ENCODE data around the gene MRPL28.

DNA sequence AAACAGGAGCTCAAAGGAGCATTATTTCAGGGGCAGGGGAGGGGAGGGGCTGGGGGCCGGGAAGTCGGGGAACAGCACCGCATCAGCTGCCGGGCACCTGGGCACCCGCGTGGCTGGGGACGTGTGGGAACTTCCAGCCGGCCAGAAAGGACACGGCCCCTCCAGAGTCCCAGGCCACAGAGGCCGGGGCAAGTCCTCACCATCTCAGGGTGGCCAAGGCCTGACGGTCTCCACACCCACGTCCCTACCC is 10.3 kb upstream of the MRPL28 start:
- no peak for TF ChIP-seq POLR2A (IDR thresholded peaks at IDR 0.05)
- TF ChIP-seq, protein P1, sequence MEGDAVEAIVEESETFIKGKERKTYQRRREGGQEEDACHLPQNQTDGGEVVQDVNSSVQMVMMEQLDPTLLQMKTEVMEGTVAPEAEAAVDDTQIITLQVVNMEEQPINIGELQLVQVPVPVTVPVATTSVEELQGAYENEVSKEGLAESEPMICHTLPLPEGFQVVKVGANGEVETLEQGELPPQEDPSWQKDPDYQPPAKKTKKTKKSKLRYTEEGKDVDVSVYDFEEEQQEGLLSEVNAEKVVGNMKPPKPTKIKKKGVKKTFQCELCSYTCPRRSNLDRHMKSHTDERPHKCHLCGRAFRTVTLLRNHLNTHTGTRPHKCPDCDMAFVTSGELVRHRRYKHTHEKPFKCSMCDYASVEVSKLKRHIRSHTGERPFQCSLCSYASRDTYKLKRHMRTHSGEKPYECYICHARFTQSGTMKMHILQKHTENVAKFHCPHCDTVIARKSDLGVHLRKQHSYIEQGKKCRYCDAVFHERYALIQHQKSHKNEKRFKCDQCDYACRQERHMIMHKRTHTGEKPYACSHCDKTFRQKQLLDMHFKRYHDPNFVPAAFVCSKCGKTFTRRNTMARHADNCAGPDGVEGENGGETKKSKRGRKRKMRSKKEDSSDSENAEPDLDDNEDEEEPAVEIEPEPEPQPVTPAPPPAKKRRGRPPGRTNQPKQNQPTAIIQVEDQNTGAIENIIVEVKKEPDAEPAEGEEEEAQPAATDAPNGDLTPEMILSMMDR (IDR thresholded peaks at IDR 0.05) = no peak
